Fibroblast of mammary gland (primary cell): ENCODE measurements around the gene SEMA7A.

Source experiments
- DNase-seq: peaks from one replicate; pipeline ENCODE4 v3.0.0-alpha.2; 2010; ENCODE audit warnings: low read depth
- H3K4me3 ChIP-seq: 2 replicates; pipeline ENCODE4 v1.5.1; 2011; ENCODE audit warnings: low read depth, mild to moderate bottlenecking, low read length, moderate library complexity; ENCODE audit not compliant: control insufficient read depth
- CTCF ChIP-seq: conservative IDR thresholded peaks from 2 replicates; pipeline ENCODE4 v1.5.1; 2011; ENCODE audit warnings: low read depth, low read length, inconsistent platforms; ENCODE audit not compliant: control insufficient read depth, insufficient read depth

The SEMA7A gene

GRCh38 chr15:74417670-74418069 lies 16.1 kb downstream of the SEMA7A start:
- no peak overlapping the region for H3K4me3 ChIP-seq
- no peak for DNase-seq
- TF ChIP-seq CTCF, result no peak

- no peak overlapping the region for H3K4me3 ChIP-seq
- peak; percentile 95 for DNase-seq
- no peak for TF ChIP-seq CTCF
These were observed 16.5 kb downstream of the SEMA7A start for GRCh38 chr15:74417225-74417624.

- TF ChIP-seq CTCF, result no peak
- H3K4me3 ChIP-seq, result no peak overlapping the region
These were observed 17.5 kb downstream of the SEMA7A start for GRCh38 chr15:74415966-74416916.

GRCh38 chr15:74414603-74415338 lies 19.0 kb downstream of the SEMA7A start:
- DNase-seq, result no peak
- H3K4me3 ChIP-seq, result no peak overlapping the region
- no peak for TF ChIP-seq CTCF

More at GRCh38 chr15:74415966-74416916, 17.5 kb downstream of the SEMA7A start:
- DNase-seq, result peak; percentile 40

GRCh38 chr15:74414081-74414580 lies 19.6 kb downstream of the SEMA7A start:
- no peak for DNase-seq
- TF ChIP-seq CTCF, result no peak
- no peak overlapping the region for H3K4me3 ChIP-seq

- TF ChIP-seq CTCF, result no peak
- no peak overlapping the region for H3K4me3 ChIP-seq
- no peak for DNase-seq
These were observed 20.2 kb downstream of the SEMA7A start for GRCh38 chr15:74413350-74414080.
